ENCODE data around the gene FSTL4.

The FSTL4 gene

DNA sequence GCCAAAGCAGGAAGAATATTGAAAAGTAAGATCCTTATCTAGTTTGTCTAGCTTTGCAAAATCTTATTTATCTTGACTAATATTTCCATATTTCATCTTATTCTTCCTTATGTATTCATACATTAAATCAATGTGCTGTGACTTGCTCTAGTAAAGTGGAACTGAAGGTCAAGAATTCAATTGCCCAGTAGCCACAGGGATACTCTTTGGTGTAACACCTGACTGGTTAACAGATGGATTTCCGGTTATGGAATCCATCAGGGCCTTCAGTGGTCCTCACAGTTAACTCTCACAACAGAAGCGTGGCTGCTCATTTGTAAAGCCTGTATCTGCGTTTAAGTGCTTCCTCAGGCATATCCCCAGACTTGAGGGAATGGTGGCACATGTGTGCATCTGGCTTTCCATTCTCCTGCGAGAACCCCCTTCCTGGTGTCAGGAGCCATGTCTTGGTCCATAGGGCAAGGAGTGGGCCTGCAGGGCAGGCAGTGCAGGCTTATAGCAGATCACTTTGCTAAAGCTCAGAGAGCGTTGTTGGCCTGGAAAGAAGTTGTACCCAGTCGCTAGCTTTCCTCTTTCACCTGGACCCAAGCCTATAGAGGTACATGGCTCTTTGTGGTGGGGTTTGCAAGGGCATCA, 461.3 kb downstream of the FSTL4 start:
- in situ Hi-C loops (cut with MboI; ENCODE audit: low sequenced_read_pairs) = no loop called here

- in situ Hi-C loops (cut with MboI; ENCODE audit: low sequenced_read_pairs) = no loop called here
These were observed 463.0 kb downstream of the FSTL4 start for GRCh38 chr5:133149345-133149744.

- in situ Hi-C loops (cut with MboI; ENCODE audit: low sequenced_read_pairs) = no loop called here
These were observed 464.4 kb downstream of the FSTL4 start for GRCh38 chr5:133147815-133148567.

DNA sequence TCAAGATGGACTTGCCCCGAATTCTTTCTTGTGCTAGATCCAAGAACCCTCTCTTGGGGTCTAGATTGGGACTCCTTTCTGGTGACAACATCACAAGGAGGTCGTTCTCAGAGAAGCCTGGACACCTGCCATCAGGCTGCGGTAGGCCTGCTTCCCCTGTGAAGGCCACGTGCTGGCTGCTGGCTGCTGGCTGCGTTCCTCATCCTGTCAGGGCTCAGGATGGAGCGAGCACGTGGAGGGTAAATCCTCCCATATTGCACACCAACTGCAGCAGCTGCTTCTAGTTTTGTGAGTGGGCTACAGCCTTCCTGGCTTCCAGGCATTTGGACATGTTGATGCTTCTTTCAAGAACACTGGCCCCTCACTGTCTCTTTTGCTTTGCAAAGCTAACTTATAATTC, 464.9 kb downstream of the FSTL4 start:
- in situ Hi-C loops (cut with MboI; ENCODE audit: low sequenced_read_pairs) = no loop called here
